Fibroblast of pulmonary artery (primary cell): Measurements from ENCODE around the gene DET1.
"Not testable (repeated sequence)": the region's sequence is repeated elsewhere in the genome, so short reads cannot be mapped to it uniquely, and the experiment has no call there.

Experiments used
- DNase-seq: peaks from one replicate; pipeline ENCODE4 v3.0.0-alpha.2; 2010; ENCODE audit warnings: low read depth
- H3K4me3 ChIP-seq: replicated peaks from 2 replicates; pipeline ENCODE4 v1.5.1; 2011; ENCODE audit warnings: low read depth, mild to moderate bottlenecking, control low read depth, low read length, moderate library complexity
- TF ChIP-seq, protein P1 (sequence below): IDR thresholded peaks from 2 replicates; pipeline ENCODE4 v1.5.1; 2011; ENCODE audit warnings: mild to moderate bottlenecking, control low read depth, low read length, inconsistent platforms; ENCODE audit errors: missing control alignments

The DET1 gene

DNA sequence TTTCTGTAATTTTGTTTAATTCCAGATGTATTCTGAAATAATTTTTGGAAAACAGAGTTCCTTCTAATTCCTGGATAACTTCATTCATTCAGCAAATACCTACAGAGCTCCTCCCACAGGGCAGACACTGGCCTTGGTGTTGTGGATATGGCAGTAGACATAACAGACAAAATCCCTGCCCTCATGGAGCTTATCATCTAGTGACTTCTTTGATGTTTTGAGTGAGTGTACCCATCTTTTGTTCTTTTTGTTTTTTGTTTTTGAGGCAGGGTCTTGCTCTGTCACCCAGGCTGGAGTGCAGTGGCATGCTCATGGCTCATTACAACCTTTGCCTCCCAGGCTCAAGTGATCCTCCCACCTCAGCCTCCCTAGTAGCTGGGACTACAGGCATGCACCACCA lies 21.1 kb downstream of the DET1 start:
- no peak overlapping the region for H3K4me3 ChIP-seq
- DNase-seq, result no peak
- TF ChIP-seq, protein P1, sequence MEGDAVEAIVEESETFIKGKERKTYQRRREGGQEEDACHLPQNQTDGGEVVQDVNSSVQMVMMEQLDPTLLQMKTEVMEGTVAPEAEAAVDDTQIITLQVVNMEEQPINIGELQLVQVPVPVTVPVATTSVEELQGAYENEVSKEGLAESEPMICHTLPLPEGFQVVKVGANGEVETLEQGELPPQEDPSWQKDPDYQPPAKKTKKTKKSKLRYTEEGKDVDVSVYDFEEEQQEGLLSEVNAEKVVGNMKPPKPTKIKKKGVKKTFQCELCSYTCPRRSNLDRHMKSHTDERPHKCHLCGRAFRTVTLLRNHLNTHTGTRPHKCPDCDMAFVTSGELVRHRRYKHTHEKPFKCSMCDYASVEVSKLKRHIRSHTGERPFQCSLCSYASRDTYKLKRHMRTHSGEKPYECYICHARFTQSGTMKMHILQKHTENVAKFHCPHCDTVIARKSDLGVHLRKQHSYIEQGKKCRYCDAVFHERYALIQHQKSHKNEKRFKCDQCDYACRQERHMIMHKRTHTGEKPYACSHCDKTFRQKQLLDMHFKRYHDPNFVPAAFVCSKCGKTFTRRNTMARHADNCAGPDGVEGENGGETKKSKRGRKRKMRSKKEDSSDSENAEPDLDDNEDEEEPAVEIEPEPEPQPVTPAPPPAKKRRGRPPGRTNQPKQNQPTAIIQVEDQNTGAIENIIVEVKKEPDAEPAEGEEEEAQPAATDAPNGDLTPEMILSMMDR, result no peak

DNA sequence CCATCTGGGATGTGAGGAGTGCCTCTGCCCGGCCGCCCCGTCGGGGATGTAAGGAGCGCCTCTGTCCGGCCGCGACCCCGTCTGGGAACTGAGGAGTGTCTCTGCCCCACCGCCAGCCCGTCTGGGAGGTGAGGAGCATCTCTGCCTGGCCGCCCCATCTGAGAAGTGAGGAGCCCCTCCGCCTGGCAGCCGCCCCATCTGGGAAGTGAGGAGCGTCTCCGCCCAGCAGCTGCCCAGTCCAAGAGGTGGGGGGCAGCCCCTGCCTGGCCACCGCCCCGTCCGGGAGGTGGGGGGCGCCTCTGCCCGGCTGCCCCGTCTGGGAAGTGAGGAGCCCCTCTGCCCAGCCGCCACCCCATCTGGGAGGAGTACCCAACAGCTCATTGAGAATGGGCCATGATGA lies 22.4 kb downstream of the DET1 start:
- not testable (repeated sequence) for H3K4me3 ChIP-seq, DNase-seq

DNA sequence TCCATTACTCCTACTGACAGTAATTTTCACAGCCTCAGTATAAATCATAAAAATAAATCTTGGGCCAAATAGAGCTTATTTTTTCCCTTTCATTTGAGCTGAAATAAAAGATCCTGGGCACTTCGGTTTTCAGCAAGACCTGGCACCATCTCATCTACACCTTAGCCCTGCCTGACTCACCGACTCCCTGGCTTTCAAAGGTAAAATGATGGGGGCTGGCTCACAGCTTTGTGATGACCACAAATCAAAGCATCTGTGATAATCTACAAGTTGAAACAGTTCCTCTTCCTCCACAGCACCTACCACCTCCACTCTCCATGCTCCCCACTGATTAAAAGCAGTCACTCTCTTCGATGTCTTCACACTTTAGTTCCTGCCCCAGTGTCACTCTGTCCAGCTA lies 27.6 kb downstream of the DET1 start:
- no peak for DNase-seq
- TF ChIP-seq, protein P1, result no peak
- no peak overlapping the region for H3K4me3 ChIP-seq

DNA sequence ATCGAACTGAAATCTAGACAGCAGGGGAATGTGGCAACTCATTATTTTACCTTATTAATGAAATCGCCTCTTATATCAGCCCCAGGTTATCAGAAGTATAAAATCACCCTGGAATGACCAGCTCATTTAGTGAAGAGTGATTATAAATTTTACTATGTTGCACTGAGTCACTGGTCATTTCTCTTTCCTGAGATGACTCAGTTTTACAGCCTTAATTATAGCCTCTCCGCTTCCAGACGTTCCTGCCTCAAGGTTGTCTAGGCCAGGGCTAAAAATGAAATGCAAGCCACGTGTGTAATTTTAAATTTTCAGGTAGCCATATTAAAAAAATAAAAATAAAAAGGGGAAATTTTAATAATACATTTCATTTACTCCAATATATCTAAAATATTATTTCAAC lies 33.3 kb downstream of the DET1 start:
- DNase-seq, result no peak
- TF ChIP-seq, protein P1, result no peak
- no peak overlapping the region for H3K4me3 ChIP-seq

DNA sequence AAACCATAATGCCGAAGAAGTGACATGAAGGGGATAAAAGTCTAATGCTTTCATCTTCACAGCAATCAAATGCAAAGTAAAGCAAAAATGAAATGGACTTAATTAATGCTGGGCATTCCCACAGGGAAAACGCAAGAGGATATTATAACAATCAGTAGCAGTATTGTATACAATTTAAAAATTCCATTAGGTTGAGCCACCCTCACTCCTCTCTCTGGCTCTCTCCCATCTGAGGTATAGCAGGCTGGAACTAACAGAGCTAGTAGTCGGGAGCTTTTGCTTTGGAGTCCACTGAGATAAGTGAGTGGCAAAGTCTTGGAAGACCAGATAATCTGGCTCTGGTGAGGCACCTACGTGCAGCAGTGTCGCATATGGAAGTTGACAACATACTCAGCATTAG lies 33.9 kb downstream of the DET1 start:
- DNase-seq, result no peak
- TF ChIP-seq, protein P1, result no peak
- H3K4me3 ChIP-seq, result no peak overlapping the region

DNA sequence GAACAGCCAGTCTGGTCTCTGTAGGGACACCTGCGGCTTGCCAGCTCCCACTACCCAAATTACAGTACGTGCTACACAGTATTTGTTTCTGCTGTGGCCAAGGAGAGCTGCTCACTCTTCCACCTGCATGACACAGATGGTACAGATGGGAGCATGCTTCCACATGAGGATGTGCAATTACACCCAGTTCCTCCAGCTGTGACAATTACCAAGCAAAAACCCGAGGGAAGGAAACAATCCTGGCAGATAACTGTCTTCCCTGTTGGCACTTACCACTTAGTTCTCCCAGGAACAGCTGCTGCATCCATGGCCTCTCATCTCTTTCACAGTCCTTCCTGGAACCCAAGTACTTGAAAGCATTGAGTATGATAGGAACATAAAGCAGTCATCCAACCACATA lies 34.4 kb downstream of the DET1 start:
- no peak overlapping the region for H3K4me3 ChIP-seq
- DNase-seq, result no peak
- TF ChIP-seq, protein P1, result no peak

DNA sequence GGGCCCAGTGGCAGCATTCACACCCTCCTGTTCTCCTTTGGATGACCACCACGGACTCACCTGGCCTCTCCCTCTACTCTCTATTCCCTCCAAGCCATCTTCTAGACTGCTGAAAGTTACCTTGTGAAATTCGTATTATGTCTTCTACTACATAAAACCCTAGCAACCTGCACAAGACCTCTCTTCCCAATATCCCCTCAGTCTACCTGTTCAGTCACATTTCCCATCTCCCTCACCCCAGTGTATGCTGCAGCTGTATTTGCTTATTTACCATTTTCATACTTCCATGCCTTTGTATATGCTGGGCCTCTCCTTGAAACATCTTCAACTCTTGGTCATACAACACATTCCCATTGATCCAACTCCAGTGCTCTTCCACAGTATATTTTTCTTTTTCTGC lies 35.3 kb downstream of the DET1 start:
- DNase-seq, result no peak
- TF ChIP-seq, protein P1, result no peak
- no peak overlapping the region for H3K4me3 ChIP-seq

DNA sequence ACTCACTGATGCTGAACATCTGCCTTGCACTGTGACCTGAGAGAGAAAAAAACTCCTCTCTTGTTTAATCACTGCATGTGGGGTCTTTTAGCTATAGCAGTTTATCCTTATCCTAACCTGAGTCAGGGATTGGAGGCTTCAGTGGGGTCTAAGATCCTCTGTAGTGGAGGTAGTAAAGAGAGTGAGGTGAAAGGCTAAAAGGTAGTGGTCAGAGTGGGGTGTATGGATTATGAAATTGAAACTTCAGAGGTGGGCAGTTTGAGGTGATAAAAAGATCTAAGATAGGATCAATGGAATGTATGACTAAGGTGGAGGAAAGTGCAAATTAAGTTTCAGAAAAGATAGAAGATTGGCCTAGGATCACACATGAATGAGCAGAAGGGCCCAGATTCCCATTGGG lies 36.5 kb downstream of the DET1 start:
- TF ChIP-seq, protein P1, result no peak
- no peak overlapping the region for H3K4me3 ChIP-seq
- no peak for DNase-seq
